Measurements from ENCODE around the gene KRT5. TPM values are rescaled to one million over a fixed set of nuclear protein-coding genes. Genes with fewer than 3 reads are reported as not detected.

KRT5 gene
- polyA plus RNA-seq, 1 of the 3 experiments (the other 2 are of a cell fraction), result not detected

DNA sequence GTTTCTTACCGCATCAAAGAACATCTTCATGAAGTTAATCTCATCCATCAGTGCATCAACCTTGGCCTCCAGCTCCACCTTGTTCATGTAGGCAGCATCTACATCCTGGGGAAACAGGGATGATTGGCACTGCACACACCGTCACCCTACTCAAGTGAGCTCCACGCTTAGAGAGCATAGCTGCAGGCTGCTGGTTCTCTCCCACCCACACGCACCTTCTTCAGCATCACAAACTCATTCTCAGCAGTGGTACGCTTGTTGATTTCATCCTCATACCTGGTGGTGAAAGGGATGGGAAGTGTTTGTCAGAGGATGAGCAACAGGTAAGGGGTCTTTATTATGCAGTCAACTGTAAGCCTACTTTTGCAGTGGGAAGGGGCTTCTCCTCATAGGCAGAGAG is 2.3 kb downstream of the KRT5 start (continued):
- TF ChIP-seq, protein P1, sequence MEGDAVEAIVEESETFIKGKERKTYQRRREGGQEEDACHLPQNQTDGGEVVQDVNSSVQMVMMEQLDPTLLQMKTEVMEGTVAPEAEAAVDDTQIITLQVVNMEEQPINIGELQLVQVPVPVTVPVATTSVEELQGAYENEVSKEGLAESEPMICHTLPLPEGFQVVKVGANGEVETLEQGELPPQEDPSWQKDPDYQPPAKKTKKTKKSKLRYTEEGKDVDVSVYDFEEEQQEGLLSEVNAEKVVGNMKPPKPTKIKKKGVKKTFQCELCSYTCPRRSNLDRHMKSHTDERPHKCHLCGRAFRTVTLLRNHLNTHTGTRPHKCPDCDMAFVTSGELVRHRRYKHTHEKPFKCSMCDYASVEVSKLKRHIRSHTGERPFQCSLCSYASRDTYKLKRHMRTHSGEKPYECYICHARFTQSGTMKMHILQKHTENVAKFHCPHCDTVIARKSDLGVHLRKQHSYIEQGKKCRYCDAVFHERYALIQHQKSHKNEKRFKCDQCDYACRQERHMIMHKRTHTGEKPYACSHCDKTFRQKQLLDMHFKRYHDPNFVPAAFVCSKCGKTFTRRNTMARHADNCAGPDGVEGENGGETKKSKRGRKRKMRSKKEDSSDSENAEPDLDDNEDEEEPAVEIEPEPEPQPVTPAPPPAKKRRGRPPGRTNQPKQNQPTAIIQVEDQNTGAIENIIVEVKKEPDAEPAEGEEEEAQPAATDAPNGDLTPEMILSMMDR (IDR thresholded peaks at IDR 0.05), result no peak
- no peak for TF ChIP-seq EP300 (IDR thresholded peaks at IDR 0.05; ENCODE audit: borderline replicate concordance in 1 of 2, low read depth in 1 of 2, low read length in 1 of 2)
- no peak for TF ChIP-seq TCF12 (IDR thresholded peaks at IDR 0.05)
- TF ChIP-seq JUND (IDR thresholded peaks at IDR 0.05), result no peak

DNA sequence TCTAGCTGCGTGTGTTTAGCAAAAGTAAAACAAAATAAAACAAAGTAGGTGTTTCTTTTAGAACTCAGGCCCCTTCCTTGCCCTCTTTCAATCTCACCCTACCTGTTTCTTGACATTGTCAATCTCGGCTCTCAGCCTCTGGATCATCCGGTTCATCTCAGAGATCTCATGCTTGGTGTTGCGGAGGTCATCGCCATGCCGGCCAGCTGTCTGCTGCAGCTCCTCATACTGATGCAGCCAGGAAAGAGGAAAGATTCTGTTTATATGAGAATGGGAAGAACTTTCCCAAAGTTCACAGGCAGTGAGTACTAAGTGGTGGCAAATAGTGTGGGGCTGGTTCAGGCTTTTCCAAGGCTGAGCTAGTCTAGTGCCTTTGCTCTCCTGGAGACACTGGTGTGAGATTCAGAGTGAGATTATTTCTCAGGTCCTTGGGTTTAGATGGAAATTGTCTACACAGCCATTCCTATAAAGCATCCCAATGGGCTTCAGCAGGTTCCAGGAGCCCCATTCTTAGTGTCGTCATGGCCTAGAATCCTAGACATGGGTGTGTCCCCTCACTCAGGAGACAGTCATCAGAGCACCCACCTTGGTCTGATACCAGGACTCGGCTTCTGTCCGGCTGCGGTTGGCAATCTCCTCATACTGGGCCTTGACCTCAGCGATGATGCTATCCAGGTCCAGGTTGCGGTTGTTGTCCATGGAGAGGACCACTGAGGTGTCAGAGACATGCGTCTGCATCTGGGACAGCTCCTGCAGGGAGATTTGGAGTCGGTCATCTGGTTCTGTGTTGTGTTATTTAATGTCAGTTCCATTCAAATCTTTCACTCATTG is 3.0 kb downstream of the KRT5 start:
- TF ChIP-seq, protein P2, sequence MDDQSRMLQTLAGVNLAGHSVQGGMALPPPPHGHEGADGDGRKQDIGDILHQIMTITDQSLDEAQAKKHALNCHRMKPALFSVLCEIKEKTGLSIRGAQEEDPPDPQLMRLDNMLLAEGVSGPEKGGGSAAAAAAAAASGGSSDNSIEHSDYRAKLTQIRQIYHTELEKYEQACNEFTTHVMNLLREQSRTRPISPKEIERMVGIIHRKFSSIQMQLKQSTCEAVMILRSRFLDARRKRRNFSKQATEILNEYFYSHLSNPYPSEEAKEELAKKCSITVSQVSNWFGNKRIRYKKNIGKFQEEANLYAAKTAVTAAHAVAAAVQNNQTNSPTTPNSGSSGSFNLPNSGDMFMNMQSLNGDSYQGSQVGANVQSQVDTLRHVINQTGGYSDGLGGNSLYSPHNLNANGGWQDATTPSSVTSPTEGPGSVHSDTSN (IDR thresholded peaks at IDR 0.05), result no peak
- TF ChIP-seq, protein P3, sequence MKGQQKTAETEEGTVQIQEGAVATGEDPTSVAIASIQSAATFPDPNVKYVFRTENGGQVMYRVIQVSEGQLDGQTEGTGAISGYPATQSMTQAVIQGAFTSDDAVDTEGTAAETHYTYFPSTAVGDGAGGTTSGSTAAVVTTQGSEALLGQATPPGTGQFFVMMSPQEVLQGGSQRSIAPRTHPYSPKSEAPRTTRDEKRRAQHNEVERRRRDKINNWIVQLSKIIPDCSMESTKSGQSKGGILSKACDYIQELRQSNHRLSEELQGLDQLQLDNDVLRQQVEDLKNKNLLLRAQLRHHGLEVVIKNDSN (IDR thresholded peaks at IDR 0.05; ENCODE audit: borderline replicate concordance, low read depth), result no peak
- TF ChIP-seq TEAD4 (IDR thresholded peaks at IDR 0.05; ENCODE audit: borderline replicate concordance, insufficient read depth) (no peak), ELF1 (IDR thresholded peaks at IDR 0.05) (no peak), FOXM1 (IDR thresholded peaks at IDR 0.05; ENCODE audit: low read depth) (no peak), RXRA (IDR thresholded peaks at IDR 0.05; ENCODE audit: borderline replicate concordance, low read depth) (no peak), FOXJ3 (CRISPR knock-in tag; IDR thresholded peaks at IDR 0.05) (no peak), POLR2AphosphoS5 (IDR thresholded peaks at IDR 0.05; ENCODE audit: low read depth, low read length) (no peak), MXI1 (IDR thresholded peaks at IDR 0.05; ENCODE audit: low read depth, low read length) (no peak), NRF1 (IDR thresholded peaks at IDR 0.05; ENCODE audit: low read depth, low read length) (no peak), SIN3A (IDR thresholded peaks at IDR 0.05; ENCODE audit: borderline replicate concordance, low read depth, low read length) (no peak), MEF2A (IDR thresholded peaks at IDR 0.05; ENCODE audit: borderline replicate concordance, low read depth) (no peak)
- TF ChIP-seq, protein P4, sequence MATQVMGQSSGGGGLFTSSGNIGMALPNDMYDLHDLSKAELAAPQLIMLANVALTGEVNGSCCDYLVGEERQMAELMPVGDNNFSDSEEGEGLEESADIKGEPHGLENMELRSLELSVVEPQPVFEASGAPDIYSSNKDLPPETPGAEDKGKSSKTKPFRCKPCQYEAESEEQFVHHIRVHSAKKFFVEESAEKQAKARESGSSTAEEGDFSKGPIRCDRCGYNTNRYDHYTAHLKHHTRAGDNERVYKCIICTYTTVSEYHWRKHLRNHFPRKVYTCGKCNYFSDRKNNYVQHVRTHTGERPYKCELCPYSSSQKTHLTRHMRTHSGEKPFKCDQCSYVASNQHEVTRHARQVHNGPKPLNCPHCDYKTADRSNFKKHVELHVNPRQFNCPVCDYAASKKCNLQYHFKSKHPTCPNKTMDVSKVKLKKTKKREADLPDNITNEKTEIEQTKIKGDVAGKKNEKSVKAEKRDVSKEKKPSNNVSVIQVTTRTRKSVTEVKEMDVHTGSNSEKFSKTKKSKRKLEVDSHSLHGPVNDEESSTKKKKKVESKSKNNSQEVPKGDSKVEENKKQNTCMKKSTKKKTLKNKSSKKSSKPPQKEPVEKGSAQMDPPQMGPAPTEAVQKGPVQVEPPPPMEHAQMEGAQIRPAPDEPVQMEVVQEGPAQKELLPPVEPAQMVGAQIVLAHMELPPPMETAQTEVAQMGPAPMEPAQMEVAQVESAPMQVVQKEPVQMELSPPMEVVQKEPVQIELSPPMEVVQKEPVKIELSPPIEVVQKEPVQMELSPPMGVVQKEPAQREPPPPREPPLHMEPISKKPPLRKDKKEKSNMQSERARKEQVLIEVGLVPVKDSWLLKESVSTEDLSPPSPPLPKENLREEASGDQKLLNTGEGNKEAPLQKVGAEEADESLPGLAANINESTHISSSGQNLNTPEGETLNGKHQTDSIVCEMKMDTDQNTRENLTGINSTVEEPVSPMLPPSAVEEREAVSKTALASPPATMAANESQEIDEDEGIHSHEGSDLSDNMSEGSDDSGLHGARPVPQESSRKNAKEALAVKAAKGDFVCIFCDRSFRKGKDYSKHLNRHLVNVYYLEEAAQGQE (IDR thresholded peaks at IDR 0.05; ENCODE audit: low read depth, low read length), result no peak
- TF ChIP-seq, protein P5, sequence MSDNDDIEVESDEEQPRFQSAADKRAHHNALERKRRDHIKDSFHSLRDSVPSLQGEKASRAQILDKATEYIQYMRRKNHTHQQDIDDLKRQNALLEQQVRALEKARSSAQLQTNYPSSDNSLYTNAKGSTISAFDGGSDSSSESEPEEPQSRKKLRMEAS (IDR thresholded peaks at IDR 0.05; ENCODE audit: low read depth), result no peak
- TF ChIP-seq, protein P6, sequence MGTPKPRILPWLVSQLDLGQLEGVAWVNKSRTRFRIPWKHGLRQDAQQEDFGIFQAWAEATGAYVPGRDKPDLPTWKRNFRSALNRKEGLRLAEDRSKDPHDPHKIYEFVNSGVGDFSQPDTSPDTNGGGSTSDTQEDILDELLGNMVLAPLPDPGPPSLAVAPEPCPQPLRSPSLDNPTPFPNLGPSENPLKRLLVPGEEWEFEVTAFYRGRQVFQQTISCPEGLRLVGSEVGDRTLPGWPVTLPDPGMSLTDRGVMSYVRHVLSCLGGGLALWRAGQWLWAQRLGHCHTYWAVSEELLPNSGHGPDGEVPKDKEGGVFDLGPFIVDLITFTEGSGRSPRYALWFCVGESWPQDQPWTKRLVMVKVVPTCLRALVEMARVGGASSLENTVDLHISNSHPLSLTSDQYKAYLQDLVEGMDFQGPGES (IDR thresholded peaks at IDR 0.05; ENCODE audit: low read depth, low read length), result no peak
- H3F3A ChIP-seq (replicated peaks; ENCODE audit: insufficient read depth), result no peaks in the 10 kb centered on the region
- H4K20me1 ChIP-seq (ENCODE audit: insufficient read depth), result no peaks in the 10 kb centered on the region
- no peak overlapping the region for H3K27ac ChIP-seq (ENCODE audit: low read depth in 2 of 2, low read length in 1 of 2)
- no peak overlapping the region for H2AFZ ChIP-seq (ENCODE audit: low read depth)
- H3K9ac ChIP-seq, result no peak overlapping the region
- H3K9me2 ChIP-seq, result no peaks in the 10 kb centered on the region
- no peak for DNase-seq
- no peaks in the 10 kb centered on the region for H3K9me3 ChIP-seq
- no peak overlapping the region for H3K4me2 ChIP-seq
- ChIA-PET CTCF (interaction anchor here (0.8 to 3.2 kb wide), 3 partner anchors 10 to 144 kb away, joined by 3 to 9 read pairs (median 3); no protein-coding TSS in a partner anchor), POLR2A (no interaction called here)
- no peaks in the 10 kb centered on the region for H3K79me2 ChIP-seq (ENCODE audit: insufficient read depth)
- H3K36me3 ChIP-seq (replicated peaks in 1 of 2; ENCODE audit: control insufficient read depth in 1 of 2, insufficient read depth in 2 of 2, low read length in 1 of 2), result no peaks in the 10 kb centered on the region
- H3K4me1 ChIP-seq (ENCODE audit: control insufficient read depth in 1 of 2, insufficient read depth in 2 of 2, low read depth in 1 of 2, low read length in 1 of 2), result no peaks in the 10 kb centered on the region
- peaks cover 32% of the 10 kb centered on the region; the same call in 1 of the 2 replicates for H3K27me3 ChIP-seq (ENCODE audit: insufficient read depth)
- H3K4me3 ChIP-seq (ENCODE audit: low read depth in 2 of 2, low read length in 1 of 2), result no peak overlapping the region
- WGBS (ENCODE audit: low lambda C conversion rate), result 47% methylated on average over 10 of the region's 14 CpGs

Data from SK-N-SH (cell line).